HEK293 (cell line): ENCODE data around the gene ARHGEF4.

Source experiments
- HOXA7 ChIP-seq: sonication (generic); formaldehyde crosslinking; IDR thresholded peaks from 2 replicates; pipeline ENCODE4 v1.8.1; 2022; ENCODE audit warnings: missing genetic modification reagents, borderline replicate concordance
- KLF8 ChIP-seq: fragments of 450-650 bp; formaldehyde crosslinking; IDR thresholded peaks from 2 replicates; pipeline ENCODE4 v1.5.1; 2016; ENCODE audit warnings: missing biosample characterization, missing genetic modification characterization
- PATZ1 ChIP-seq: fragments of 450-650 bp; formaldehyde crosslinking; IDR thresholded peaks from 2 replicates; pipeline ENCODE4 v1.5.1; 2016; ENCODE audit warnings: missing biosample characterization, missing genetic modification characterization
- TF ChIP-seq, protein P1 (sequence below): fragments of 450-650 bp; formaldehyde crosslinking; IDR thresholded peaks from 2 replicates; pipeline ENCODE4 v1.5.1; 2016; ENCODE audit warnings: missing biosample characterization, missing genetic modification characterization

GRCh38 chr2:130874512-130874911, 37.8 kb downstream of the ARHGEF4 start:
- TF ChIP-seq, protein P1, sequence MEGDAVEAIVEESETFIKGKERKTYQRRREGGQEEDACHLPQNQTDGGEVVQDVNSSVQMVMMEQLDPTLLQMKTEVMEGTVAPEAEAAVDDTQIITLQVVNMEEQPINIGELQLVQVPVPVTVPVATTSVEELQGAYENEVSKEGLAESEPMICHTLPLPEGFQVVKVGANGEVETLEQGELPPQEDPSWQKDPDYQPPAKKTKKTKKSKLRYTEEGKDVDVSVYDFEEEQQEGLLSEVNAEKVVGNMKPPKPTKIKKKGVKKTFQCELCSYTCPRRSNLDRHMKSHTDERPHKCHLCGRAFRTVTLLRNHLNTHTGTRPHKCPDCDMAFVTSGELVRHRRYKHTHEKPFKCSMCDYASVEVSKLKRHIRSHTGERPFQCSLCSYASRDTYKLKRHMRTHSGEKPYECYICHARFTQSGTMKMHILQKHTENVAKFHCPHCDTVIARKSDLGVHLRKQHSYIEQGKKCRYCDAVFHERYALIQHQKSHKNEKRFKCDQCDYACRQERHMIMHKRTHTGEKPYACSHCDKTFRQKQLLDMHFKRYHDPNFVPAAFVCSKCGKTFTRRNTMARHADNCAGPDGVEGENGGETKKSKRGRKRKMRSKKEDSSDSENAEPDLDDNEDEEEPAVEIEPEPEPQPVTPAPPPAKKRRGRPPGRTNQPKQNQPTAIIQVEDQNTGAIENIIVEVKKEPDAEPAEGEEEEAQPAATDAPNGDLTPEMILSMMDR (tag by site-specific recombination): no peak
- TF ChIP-seq HOXA7 (CRISPR knock-in tag) (no peak), PATZ1 (tag by site-specific recombination) (no peak), KLF8 (tag by site-specific recombination) (no peak)
